ENCODE data around the gene ZNF343. TPM values are rescaled to one million over a fixed set of nuclear protein-coding genes. Genes with fewer than 3 reads are reported as not detected.
"Not testable (repeated sequence)": the region's sequence is repeated elsewhere in the genome, so short reads cannot be mapped to it uniquely, and the experiment has no call there.

The ZNF343 gene
- total RNA-seq, 1 experiment from 2014 or later: 12.0 TPM

- no peaks in the 10 kb centered on the region for H3K27me3 ChIP-seq (ENCODE audit: insufficient read depth, low read length)
- H3K36me3 ChIP-seq (ENCODE audit: control insufficient read depth in 1 of 2, insufficient read depth in 2 of 2, low read length in 2 of 2): no peaks in the 10 kb centered on the region
- H3K4me2 ChIP-seq (ENCODE audit: low read length): no peak overlapping the region
- H3K27ac ChIP-seq (ENCODE audit: low read depth, low read length): no peak overlapping the region
- ChIA-PET CTCF (no interaction called here), RAD21 (ENCODE audit: low non-redundant PET in 1 of 2, low total read pairs in 2 of 2, uncharacterized antibody in 2 of 2, unreplicated experiment in 2 of 2) (no interaction called here), POLR2A (no interaction called here)
- no TSS peak for BruUV-seq (replicated peaks)
- H3K4me3 ChIP-seq (replicated peaks in 1 of 2; ENCODE audit: low read depth in 1 of 2, low read length in 2 of 2): no peak overlapping the region
- DNase-seq (ENCODE audit: low read depth, low spot score) (no peak), ATAC-seq (no peak)
- H3K79me2 ChIP-seq (ENCODE audit: insufficient read depth, low read length): no peaks in the 10 kb centered on the region
- H4K20me1 ChIP-seq (ENCODE audit: insufficient read depth): no peaks in the 10 kb centered on the region
- peaks cover 3 to 17% of the 10 kb centered on the region in 2 experiments; a peak in 3 of 4 replicates for H3K4me1 ChIP-seq (ENCODE audit: control insufficient read depth in 1 of 2, insufficient read depth in 2 of 2, low read length in 2 of 2)
- no peak overlapping the region for H3K9ac ChIP-seq (ENCODE audit: low read length)
- no peaks in the 10 kb centered on the region for H3K9me2 ChIP-seq (ENCODE audit: insufficient read depth)
- no peaks in the 10 kb centered on the region for H3K9me3 ChIP-seq (ENCODE audit: control insufficient read depth in 1 of 2, insufficient read depth in 1 of 2, low read depth in 1 of 2, low read length in 2 of 2)
- intact Hi-C loops (cut with micrococcal nuclease): no loop called here
- TF ChIP-seq TCF7L2 (IDR thresholded peaks at IDR 0.05; ENCODE audit: borderline replicate concordance, extremely low read depth, insufficient read depth, insufficient read length): no peak
- TF ChIP-seq RAD21 (IDR thresholded peaks at IDR 0.05; ENCODE audit: low read depth): no peak
- TF ChIP-seq EZH2 (IDR thresholded peaks at IDR 0.05): no peak
- TF ChIP-seq MAX (IDR thresholded peaks at IDR 0.05): no peak
- no peak overlapping the region for H2AFZ ChIP-seq (ENCODE audit: low read depth, low read length, poor library complexity, severe bottlenecking)
These were observed 19.0 kb upstream of the ZNF343 start for GRCh38 chr20:2527762-2528161.

- H3K27me3 ChIP-seq (ENCODE audit: insufficient read depth, low read length); ATAC-seq; RAD21 ChIA-PET (ENCODE audit: low non-redundant PET in 1 of 2, low total read pairs in 2 of 2, uncharacterized antibody in 2 of 2, unreplicated experiment in 2 of 2); H3K27ac ChIP-seq (ENCODE audit: low read depth, low read length); H3K79me2 ChIP-seq (ENCODE audit: insufficient read depth, low read length); POLR2A ChIA-PET; BruUV-seq (replicated peaks); H3K4me2 ChIP-seq (ENCODE audit: low read length); H3K9ac ChIP-seq (ENCODE audit: low read length); H2AFZ ChIP-seq (ENCODE audit: low read depth, low read length, poor library complexity, severe bottlenecking); H4K20me1 ChIP-seq (ENCODE audit: insufficient read depth); DNase-seq (ENCODE audit: low read depth, low spot score); H3K36me3 ChIP-seq (ENCODE audit: control insufficient read depth in 1 of 2, insufficient read depth in 2 of 2, low read length in 2 of 2); intact Hi-C loops (cut with micrococcal nuclease); H3K9me3 ChIP-seq (ENCODE audit: control insufficient read depth in 1 of 2, insufficient read depth in 1 of 2, low read depth in 1 of 2, low read length in 2 of 2); H3K4me3 ChIP-seq (replicated peaks in 1 of 2; ENCODE audit: low read depth in 1 of 2, low read length in 2 of 2); H3K9me2 ChIP-seq (ENCODE audit: insufficient read depth): not testable (repeated sequence)
- H3K4me1 ChIP-seq (ENCODE audit: control insufficient read depth in 1 of 2, insufficient read depth in 2 of 2, low read length in 2 of 2): peaks cover 3 to 23% of the 10 kb centered on the region in 2 experiments
- CTCF ChIA-PET: interaction anchor here (1.0 kb wide), 1 partner anchor 121 kb away, joined by 5 read pairs; no protein-coding TSS in a partner anchor
These were observed 17.5 kb upstream of the ZNF343 start for GRCh38 chr20:2526218-2526583.
